AML-193 (cell line): Measurements from ENCODE around the gene LIG1.
"Not testable (repeated sequence)": the region's sequence is repeated elsewhere in the genome, so short reads cannot be mapped to it uniquely, and the experiment has no call there.

Experiments used
- DNase-seq, 2 experiments: peaks; one replicate each; lab custom pipeline; 2025; lab: John Stamatoyannopoulos, UW

LIG1 gene

DNA sequence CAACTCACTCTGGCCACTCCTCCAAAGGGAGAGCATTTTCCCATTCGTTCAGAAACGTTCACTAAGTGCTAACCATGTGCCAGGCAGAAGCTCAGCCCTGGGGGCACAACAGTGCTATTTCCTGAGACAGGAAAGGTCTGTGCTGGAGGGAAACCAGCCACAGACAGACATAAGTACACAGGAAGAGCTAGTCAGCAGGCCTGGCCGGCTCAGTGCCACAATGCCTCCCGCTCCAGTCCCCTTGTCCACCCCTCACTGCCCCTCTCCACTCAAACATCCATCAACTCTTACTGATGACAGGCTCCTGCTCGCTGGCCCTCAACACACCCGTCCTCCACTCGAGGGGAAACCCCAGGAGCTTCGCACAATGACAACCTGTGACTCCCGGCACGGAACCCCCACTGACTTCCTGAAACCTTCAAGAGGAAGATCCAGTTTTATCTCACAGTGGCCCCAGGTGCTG, 48.2 kb downstream of the LIG1 start:
- no peak for DNase-seq

DNA sequence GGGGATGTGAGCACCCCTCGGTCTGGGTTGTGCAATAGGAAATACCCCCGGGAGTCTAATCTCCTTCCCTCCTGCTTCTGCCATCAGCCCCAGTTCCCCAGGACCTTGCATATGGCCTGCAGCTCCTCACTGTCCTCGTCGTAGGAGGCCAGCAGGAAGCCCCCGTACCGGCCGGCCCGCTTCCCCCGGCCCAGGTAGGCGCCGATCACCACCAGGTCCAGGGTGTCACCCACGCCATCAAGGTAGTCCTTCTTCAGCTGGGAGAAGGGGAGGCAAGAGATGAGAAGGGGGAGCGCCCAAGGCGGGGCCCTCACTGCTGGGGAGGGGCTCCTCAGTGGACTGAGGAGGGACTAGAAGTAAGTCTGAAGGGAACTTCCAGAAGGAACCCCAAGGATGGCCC, 49.1 kb downstream of the LIG1 start:
- no peak for DNase-seq

DNA sequence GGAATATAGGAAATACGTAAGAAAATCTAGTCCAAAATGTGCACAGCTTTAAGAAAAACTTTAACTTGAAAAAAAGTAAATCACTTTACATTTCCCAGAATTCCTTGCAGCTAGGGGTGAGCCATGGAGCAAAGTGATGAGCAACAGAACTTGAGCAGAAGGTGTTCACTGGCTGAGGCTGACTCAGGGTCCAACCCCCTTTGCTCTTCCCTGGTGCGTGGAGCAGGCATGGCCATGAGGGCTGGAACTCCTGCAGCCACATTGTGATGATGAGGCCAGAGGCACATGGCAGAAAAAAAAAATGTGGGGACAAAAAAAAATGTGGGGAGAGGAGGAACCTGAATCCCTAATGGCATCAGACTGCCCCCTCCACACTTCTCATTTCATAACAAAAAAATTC, 49.6 kb downstream of the LIG1 start:
- no peak for DNase-seq

DNA sequence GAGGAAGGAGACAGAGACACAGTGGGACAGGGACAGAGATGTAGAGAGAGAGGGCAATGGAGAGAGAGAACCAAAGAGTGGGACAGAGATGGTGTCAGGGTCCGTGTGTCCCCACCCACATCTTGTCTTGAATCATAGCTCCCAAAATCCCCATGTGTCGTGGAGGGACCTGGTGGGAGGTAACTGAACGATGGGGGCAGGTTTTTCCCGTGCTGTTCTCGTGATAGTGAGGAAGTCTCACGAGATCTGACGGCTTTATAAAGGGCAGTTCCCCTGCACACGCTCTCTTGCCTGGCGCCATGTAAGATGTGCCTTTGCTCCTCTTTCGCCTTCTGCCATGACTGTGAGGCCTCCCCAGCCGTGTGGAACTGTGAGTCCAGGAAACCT, 52.0 kb downstream of the LIG1 start:
- DNase-seq, result no peak

DNA sequence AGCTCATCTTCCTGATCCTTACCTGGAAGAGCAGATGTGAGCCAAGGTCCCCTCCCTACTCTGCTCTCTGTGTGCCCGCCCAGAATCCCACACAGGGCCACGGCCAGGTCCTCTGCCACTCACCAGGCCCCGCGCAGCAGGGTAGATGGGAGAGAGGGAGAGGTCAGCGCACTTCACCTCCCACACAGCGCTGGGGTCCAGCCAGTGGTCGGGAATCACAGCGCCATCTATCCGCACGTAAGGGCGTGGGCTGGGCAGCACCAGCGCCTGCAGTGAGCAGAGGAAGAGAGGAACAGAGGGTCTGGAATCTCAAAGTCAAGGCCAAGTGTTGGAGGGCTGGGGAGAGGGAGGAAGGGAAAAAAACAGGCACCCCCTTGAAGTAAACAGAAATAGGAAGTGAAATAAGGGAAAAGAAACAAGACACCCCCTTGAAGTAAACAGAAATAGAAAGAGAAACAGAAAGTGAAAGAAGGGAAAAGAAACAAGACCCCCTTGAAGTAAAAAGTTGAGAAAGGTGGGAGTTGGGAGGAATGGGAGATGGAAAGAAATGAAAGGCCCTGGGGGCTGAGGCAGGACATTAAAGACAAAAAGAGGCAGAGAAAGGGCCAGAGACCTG, 52.5 kb downstream of the LIG1 start:
- no peak for DNase-seq

DNA sequence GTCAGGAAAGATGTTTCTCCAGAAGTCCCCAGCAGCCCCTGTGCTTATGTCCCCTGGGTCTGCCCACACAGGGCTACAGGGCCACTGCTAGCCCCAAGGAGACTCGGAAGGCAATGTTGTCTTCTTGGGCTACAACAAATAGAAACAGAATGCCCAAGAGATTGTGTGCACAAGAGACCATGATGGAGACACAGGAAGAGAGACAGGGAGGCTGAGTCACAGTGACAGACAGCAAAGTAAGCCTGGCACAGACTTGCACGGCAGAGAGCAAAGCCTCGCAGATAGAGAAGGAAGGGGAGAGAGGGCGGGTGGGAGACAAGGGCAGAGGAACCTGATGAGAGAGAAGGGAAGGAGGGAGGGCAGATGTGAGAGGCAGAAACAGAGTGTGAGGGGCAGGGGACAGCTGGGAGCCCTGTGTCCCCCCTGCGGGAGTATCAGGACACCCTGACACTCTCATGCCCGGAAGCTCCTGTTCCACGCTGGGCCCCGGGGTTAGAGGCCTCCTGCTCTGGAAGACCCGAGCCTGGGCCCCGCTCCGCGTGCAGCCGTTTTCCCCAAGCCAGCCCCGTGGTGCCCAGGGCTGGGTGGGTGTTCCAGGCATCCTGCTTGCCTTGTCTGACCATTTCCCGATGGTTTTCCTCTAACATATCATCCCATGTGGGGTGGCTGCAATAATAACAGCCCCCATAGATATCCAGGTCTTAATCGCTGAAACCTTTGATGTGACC, 56.8 kb downstream of the LIG1 start:
- no peak for DNase-seq

DNA sequence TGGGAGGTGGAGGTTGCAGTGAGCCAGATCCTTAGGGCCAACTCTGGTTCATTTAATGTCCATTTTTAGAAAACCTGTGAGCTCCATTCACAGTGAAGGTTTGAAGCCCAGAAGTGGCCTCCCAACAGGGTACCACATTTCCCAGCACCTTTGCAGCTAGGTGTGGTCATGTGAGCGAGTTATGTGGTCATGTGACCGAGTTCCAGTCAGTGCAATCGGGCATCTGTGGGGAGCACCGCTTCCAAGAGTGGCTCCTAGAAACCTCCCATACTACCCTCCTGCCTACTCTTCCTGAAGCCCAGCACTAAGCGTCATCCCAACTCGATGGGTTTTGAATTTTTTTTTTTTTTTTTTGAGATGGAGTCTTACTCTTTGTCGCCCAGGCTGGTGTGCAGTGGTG, 58.9 kb downstream of the LIG1 start:
- no peak for DNase-seq

DNA sequence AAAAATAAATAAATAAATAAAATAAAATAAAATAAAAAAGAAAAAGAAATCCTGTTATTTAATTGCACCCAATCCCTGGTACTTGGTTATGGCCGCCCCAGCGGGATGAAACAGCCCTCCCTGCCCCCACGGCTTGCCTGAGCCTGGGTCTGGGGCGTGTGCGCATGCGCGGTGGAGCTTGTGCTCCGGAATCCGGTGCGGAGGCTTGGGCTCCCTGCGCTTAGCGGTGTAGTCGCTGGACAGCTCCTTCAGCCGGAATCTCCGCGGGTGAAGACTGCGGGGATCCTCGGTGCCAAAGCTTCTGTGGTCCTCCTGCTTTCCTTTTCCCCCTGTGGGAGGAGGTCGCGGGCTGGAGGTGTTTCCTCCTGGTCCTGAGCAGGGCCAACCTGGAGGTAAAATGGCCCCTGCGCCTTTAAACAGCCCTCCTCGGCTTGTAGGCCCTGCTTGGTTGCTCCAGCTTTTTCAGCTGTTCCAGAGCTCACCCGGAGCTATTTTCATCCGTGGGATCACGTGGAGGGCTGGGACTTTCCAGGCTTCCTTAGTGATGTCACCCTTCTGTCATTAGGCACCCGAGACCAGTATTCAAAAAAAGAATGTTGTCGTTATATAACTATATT, 59.7 kb downstream of the LIG1 start, which contains the start of gene PLA2G4C:
PLA2G4C (minus strand) TSS at position 468 of the 617 bp plus-strand sequence. CDS start 4,288 bp downstream, outside the sequence.
- DNase-seq, result peak; percentile 60 to 75

DNA sequence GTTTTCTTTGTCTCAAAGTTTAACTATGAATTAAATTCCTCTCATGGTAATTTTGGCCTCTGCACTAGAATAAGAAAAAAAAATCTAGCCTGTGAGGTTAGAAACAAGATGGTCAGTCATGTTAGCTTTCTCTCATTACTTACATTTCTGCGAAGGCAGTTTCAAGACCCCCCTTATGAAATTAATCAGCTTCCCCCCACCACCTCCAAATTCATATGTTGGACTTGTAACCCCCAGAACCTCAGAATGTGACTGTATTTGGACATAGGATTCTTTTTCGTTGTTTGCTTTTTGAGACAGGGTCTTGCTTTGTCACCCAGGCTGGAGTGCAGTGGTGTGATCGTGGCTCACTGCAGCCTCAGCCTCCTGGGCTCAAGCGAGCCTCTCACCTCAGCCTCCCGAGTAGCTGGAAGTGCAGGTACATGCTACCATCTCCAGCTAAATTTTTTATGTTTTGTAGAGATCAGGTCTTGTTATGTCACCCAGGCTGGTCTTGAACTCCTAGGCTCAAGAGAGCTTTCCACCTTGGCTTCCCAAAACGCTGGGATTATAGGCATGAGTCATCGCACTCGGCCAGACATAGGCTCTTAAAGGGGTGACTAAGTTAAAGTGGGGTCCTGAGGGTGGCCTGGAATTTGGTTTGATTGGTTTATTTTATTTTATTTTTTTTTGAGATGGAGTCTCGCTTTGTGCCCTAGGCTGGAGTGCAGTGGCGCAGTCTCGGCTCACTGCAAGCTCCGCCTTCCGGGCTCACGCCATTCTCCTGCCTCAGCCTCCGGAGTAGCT, 61.0 kb downstream of the LIG1 start:
- DNase-seq, result no peak

DNA sequence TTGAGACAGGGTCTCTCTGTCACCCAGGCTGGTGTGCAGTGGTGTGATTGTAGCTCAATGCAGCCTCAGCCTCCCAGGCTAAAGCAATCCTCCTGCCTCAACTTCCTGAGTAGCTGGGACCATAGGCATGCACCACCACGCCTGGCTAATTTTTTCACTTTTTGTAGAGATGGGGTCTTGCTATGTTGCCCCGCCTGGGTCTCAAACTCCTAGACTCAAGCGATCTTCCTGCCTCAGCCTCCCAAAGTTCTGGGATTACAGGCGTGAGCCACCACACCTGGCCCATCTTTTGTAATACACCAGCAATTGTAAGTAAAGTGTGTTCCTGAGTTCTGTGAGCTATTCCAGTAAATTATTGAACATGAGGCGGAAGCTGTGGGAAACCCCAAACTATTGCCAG, 66.2 kb downstream of the LIG1 start:
- DNase-seq, result no peak

DNA sequence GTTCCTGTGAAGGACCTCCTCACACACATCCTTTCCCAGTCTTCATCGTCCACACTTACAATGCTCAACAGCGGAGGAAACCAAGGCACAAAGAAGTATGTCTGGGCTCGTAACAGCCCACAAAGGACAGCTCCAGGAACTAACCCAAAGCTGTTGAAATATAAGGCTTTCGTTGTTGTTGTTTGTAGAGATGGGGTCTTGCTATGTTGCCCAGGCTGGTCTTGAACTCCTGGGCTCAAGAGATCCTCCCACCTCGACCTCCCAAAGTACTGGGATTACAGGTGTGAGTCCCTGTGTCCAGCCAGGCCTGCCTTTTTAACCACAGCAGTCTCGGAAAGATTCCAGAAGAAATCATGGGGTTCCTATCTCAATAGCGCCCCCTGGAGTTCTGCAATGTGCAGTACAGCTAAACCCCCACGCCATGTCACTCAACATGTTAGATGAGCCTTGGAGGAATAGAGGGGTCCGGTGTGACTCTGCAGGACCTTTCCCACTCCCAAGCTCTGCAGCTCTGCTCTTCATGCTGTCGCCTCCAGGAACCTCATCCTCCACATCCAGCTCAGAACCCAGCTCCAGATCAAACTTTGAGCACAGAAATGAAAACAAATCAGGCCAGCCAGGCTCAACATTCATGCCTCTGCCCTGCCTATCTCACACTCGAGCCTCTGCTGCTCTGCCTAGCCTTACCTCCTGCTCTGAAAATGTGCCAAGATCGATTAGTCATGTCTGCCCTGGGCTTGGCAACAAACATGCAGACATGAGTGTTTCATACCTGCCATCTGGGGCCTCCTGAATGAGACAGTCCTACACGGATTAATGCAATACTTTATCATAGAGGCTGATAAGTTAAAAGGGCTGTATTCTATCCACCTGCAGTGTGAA, 67.0 kb downstream of the LIG1 start:
- DNase-seq, result peak; percentile 12 to 27

DNA sequence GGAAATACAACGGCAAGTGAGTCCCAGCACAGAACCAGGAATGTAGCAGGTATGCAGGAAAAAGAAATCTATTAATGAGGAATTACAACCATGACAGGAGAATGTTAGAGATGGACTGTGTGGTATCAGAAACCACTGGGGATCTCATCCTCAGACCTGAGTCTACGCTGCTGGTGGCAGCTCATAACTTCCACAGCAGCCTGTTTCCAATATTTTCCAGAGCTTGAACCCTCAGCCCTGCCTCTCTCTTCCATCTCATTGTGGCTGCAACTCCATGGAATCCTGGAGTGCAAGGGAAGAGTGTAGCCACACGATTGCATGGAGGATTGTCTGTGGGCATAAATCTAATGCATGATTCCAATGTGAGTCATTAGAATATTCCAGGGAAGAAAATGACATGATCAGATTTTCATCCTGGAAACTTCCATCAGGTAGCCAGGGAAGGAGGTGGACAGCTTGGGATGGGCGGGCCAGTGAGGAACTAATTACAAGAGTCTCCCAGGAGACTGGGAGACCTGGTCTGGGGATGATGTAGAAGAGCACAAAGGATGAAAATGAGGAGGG, 74.5 kb downstream of the LIG1 start:
- DNase-seq, result no peak

DNA sequence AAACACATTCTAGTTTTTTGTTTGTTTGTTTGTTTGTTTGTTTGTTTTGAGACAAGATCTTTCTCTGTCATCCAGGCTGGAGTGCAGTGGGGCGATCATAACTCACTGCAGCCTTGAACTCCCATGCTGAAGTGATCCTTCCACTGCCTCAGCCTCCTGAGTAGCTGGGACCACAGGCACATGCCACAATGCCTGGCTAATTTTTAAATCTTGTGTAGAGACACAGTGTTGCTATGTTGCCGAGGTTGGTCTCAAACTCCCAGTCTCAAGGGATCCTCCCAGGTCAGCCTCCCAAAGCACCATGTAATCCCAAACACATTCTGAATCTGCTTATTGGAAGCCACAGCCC, 75.3 kb downstream of the LIG1 start:
- no peak for DNase-seq

DNA sequence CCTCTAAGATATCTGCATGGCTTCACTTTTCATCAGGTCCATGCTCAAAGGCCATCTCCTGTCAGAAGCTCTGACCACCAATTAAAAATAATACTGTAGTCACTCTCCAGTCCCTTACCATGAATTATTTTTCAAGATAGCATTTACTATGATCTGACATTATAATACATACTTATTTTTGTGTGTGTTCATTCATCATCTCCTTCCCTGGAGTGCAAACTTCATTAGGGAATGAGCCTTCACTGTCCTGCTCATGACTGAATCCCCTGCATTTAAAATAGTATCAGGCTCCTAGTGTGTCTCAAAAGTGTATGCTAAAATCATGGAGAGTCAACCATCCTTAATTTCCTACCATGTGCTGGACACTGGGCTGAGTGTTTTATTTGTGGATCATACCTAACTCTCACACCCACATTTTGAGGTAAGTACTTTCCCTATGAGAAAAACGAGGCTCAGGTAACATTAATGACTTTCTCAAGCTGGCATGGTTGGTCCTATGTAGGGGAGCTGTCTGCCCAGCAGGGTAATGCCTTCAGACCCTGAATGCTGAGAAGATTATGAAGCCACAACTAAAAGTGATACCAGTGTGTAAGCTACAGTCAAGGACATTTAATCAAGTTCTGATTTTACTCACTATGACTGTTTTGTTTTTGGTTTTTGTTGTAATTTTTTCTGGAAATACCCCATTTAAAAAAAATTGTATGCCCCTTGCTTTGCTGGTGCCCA, 75.9 kb downstream of the LIG1 start:
- no peak for DNase-seq

DNA sequence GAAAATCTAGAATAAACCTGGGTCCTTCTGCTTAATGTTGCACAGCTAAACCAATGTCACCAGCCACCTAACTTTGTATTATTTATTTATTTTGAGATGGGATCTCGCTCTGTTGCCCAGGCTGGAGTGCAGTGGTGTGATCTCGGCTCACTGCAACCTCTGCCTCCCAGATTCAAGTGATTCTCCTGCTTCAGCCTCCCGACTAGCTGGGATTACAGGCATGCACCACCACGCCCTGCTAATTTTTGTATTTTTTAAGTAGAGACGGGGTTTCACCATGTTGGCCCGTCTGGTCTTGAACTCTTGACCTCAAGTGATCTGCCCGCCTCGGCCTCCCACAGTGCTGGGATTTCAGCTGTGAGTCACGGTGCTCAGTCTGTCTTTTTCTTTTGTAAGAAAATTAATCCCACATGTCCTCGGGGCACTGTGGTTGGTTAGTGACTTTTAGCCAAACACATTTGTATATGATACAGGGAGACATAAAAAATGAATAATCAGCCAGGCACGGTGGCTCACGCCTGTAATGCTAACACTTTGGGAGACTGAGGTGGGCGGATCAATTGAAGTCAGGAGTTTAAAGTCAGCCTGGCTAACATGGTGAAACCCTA, 78.9 kb downstream of the LIG1 start:
- not testable (repeated sequence) for DNase-seq

DNA sequence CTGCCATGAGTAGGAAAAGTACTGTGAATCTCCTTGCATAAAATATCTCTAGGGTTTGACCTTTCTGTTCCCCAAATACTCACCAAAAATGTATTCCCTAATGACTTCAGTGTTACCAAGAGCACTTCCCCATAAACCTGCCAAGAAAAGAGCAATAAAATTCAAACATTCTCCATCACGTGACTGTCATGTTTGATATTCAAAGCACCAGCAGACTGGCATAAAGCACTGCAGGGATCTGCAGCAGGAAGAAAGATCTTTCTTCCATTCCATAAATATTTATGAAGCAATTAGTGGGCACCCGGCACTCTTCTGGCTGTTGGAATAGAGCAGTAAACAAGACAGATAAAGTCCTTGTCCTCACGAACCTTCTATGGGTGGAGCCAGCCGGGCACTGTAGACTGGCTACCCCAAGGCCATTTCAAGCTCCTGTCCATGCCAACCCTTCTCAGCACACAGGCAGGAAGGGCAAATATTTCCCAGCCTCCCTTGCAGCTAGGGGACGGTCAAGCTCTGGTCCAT, 79.8 kb downstream of the LIG1 start:
- no peak for DNase-seq

DNA sequence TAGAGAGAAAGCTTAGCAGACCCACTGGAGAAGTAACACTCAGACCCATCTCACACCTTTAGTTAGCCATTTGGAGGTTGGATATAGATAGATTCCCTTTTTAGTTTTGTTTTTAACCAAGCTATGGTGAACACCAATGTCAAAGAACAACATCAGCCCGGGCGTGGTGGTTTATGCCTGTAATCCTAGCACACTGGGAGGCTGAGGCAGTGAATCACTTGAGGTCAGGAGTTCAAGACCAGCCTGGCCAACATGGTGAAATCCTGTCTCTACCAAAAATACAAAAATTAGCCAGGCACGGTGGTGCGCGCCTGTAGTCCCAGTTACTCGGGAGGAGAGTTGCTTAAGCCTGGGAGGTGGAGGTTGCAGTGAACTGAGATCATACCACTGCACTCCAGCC, 81.2 kb downstream of the LIG1 start:
- not testable (repeated sequence) for DNase-seq

DNA sequence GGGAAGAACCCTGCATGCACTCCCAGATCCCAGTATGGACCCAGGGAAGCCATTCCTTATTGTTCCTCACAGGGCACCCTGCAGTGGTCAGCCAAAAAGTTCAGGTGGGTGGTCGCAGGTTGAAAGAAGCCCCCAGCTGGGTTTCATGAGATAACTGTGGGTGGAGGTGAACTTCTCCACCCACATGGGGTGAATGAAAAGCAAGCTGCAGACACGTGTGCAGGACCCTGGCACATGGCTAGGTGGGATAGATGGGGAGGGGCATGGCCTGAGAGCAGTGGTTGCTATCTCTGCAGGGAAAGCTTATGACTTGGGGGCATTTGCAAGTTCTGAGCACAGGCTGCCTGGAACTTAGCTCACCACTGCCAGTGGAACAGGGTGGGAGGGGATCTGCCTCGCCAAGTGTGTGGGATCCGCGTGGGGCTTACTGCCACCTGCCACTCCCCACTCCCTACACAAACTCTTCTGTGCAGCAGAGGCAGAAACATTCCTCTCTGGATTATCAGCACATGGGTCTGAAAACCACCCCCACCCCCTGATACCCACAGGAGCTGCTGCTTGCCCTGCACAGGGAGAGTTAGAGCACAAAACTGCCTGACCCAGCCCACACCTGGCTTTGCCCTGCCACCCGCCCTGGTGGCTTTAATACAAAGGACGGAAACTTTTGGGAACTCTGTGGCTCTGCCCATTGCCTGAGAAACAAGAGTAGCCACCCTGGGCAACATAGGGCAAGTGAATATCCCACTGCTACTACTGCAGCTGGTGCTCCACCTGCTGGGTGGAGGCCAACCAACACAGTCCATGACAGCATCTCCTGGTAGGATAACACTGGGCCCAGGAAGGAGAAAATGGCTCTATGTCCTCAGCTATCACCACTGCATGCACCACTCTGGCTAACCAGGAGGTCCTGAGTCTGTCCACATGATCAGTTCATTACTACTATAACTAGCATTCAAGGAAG, 84.0 kb downstream of the LIG1 start:
- DNase-seq, result no peak

DNA sequence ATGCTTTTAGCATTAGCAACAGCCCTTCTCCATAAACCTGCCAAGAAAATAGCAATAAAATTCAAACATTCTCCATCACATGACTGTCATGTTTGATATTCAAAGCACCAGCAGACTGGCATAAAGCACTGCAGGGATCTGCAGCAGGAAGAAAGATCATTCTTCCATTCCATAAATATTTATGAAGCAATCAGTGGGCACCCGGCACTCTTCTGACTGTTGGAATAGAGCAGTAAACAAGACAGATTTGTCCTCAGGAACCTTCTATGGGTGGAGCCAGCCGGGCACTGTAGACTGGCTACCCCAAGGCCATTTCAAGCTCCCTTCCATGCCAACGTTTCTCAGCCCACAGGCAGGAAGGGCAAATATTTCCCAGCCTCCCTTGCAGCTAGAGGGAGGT, 85.1 kb downstream of the LIG1 start:
- DNase-seq, result no peak
